ENCODE data around the gene OSBPL7.
"Not testable (repeated sequence)": the region's sequence is repeated elsewhere in the genome, so short reads cannot be mapped to it uniquely, and the experiment has no call there.

Gene OSBPL7

GRCh38 chr17:47789611-47790561 lies 31.7 kb downstream of the OSBPL7 start:
- Histone ChIP-seq H3K27ac (ENCODE audit: low read depth, low read length, severe bottlenecking) (no peak overlapping the region), H3K36me3 (ENCODE audit: control insufficient read depth, insufficient read depth, low read length) (no peaks in the 10 kb centered on the region), H3K4me1 (ENCODE audit: control insufficient read depth, insufficient read depth, low read length, poor library complexity, severe bottlenecking) (peaks cover 5% of the 10 kb centered on the region), H3K4me3 (ENCODE audit: extremely low read depth, insufficient read depth, low read length, poor library complexity, severe bottlenecking) (peak overlapping the region; percentile 33), H3K9me3 (ENCODE audit: control insufficient read depth, low read length) (no peaks in the 10 kb centered on the region)
- WGBS, 2 experiments (ENCODE audit: insufficient coverage in 2 of 2): 1 to 4% methylated on average over 55 to 59 of the region's 70 CpGs

- 30 to 38% methylated on average over 2 to 4 of the region's 5 CpGs for WGBS, 2 experiments (ENCODE audit: insufficient coverage in 2 of 2)
- no peak overlapping the region for H3K4me3 ChIP-seq (ENCODE audit: extremely low read depth, insufficient read depth, low read length, poor library complexity, severe bottlenecking)
- H3K9me3 ChIP-seq (ENCODE audit: control insufficient read depth, low read length): no peaks in the 10 kb centered on the region
- no peak overlapping the region for H3K27ac ChIP-seq (ENCODE audit: low read depth, low read length, severe bottlenecking)
- H3K4me1 ChIP-seq (ENCODE audit: control insufficient read depth, insufficient read depth, low read length, poor library complexity, severe bottlenecking): peaks cover 5% of the 10 kb centered on the region
- no peaks in the 10 kb centered on the region for H3K36me3 ChIP-seq (ENCODE audit: control insufficient read depth, insufficient read depth, low read length)
Measured at GRCh38 chr17:47785538-47786123, 36.0 kb downstream of the OSBPL7 start.

- 61 to 90% methylated on average over 2 to 3 of the region's 5 CpGs for WGBS, 2 experiments (ENCODE audit: insufficient coverage in 2 of 2)
- H3K4me1 ChIP-seq (ENCODE audit: control insufficient read depth, insufficient read depth, low read length, poor library complexity, severe bottlenecking): no peaks in the 10 kb centered on the region
Measured at GRCh38 chr17:47781397-47781796, 40.2 kb downstream of the OSBPL7 start.

GRCh38 chr17:47778184-47778635 lies 43.4 kb downstream of the OSBPL7 start:
- H3K27ac ChIP-seq (ENCODE audit: low read depth, low read length, severe bottlenecking): no peak overlapping the region
- H3K4me3 ChIP-seq (ENCODE audit: extremely low read depth, insufficient read depth, low read length, poor library complexity, severe bottlenecking): no peak overlapping the region
- no peaks in the 10 kb centered on the region for H3K4me1 ChIP-seq (ENCODE audit: control insufficient read depth, insufficient read depth, low read length, poor library complexity, severe bottlenecking)
- WGBS, 2 experiments (ENCODE audit: insufficient coverage in 2 of 2): 82 to 94% methylated on average over 25 to 40 of the region's 45 CpGs
- H3K36me3 ChIP-seq (ENCODE audit: control insufficient read depth, insufficient read depth, low read length): no peaks in the 10 kb centered on the region
- H3K9me3 ChIP-seq (ENCODE audit: control insufficient read depth, low read length): no peaks in the 10 kb centered on the region

More at GRCh38 chr17:47781397-47781796, 40.2 kb downstream of the OSBPL7 start:
- H3K36me3 ChIP-seq (ENCODE audit: control insufficient read depth, insufficient read depth, low read length): no peaks in the 10 kb centered on the region
- H3K27ac ChIP-seq (ENCODE audit: low read depth, low read length, severe bottlenecking): no peak overlapping the region
- no peaks in the 10 kb centered on the region for H3K9me3 ChIP-seq (ENCODE audit: control insufficient read depth, low read length)
- H3K4me3 ChIP-seq (ENCODE audit: extremely low read depth, insufficient read depth, low read length, poor library complexity, severe bottlenecking): no peak overlapping the region

GRCh38 chr17:47776330-47777197 lies 45.0 kb downstream of the OSBPL7 start:
- H3K9me3 ChIP-seq (ENCODE audit: control insufficient read depth, low read length): no peaks in the 10 kb centered on the region
- H3K36me3 ChIP-seq (ENCODE audit: control insufficient read depth, insufficient read depth, low read length): no peaks in the 10 kb centered on the region
- H3K4me1 ChIP-seq (ENCODE audit: control insufficient read depth, insufficient read depth, low read length, poor library complexity, severe bottlenecking): no peaks in the 10 kb centered on the region
- 20 to 25% methylated on average over 3 to 5 of the region's 14 CpGs for WGBS, 2 experiments (ENCODE audit: insufficient coverage in 2 of 2)
- H3K27ac ChIP-seq (ENCODE audit: low read depth, low read length, severe bottlenecking): no peak overlapping the region
- H3K4me3 ChIP-seq (ENCODE audit: extremely low read depth, insufficient read depth, low read length, poor library complexity, severe bottlenecking): no peak overlapping the region

- Histone ChIP-seq H3K27ac (ENCODE audit: low read depth, low read length, severe bottlenecking) (no peak overlapping the region), H3K4me3 (ENCODE audit: extremely low read depth, insufficient read depth, low read length, poor library complexity, severe bottlenecking) (no peak overlapping the region), H3K36me3 (ENCODE audit: control insufficient read depth, insufficient read depth, low read length) (no peaks in the 10 kb centered on the region), H3K9me3 (ENCODE audit: control insufficient read depth, low read length) (no peaks in the 10 kb centered on the region), H3K4me1 (ENCODE audit: control insufficient read depth, insufficient read depth, low read length, poor library complexity, severe bottlenecking) (no peaks in the 10 kb centered on the region)
- 78 to 85% methylated on average over 1 of the region's 1 CpG for WGBS, 2 experiments (ENCODE audit: insufficient coverage in 2 of 2)
Measured at GRCh38 chr17:47774987-47775580, 46.5 kb downstream of the OSBPL7 start.

GRCh38 chr17:47774331-47774730 lies 47.3 kb downstream of the OSBPL7 start:
- 43 to 55% methylated on average over 3 to 4 of the region's 4 CpGs for WGBS, 2 experiments (ENCODE audit: insufficient coverage in 2 of 2)
- Histone ChIP-seq H3K4me1 (ENCODE audit: control insufficient read depth, insufficient read depth, low read length, poor library complexity, severe bottlenecking) (no peaks in the 10 kb centered on the region), H3K36me3 (ENCODE audit: control insufficient read depth, insufficient read depth, low read length) (no peaks in the 10 kb centered on the region), H3K4me3 (ENCODE audit: extremely low read depth, insufficient read depth, low read length, poor library complexity, severe bottlenecking) (no peak overlapping the region), H3K27ac (ENCODE audit: low read depth, low read length, severe bottlenecking) (no peak overlapping the region), H3K9me3 (ENCODE audit: control insufficient read depth, low read length) (no peaks in the 10 kb centered on the region)

- not testable (repeated sequence) for H3K4me1 ChIP-seq (ENCODE audit: control insufficient read depth, insufficient read depth, low read length, poor library complexity, severe bottlenecking); H3K27ac ChIP-seq (ENCODE audit: low read depth, low read length, severe bottlenecking); H3K9me3 ChIP-seq (ENCODE audit: control insufficient read depth, low read length); H3K4me3 ChIP-seq (ENCODE audit: extremely low read depth, insufficient read depth, low read length, poor library complexity, severe bottlenecking); H3K36me3 ChIP-seq (ENCODE audit: control insufficient read depth, insufficient read depth, low read length)
- WGBS, 2 experiments (ENCODE audit: insufficient coverage in 2 of 2): 75 to 86% methylated on average over 5 to 7 of the region's 9 CpGs
Measured at GRCh38 chr17:47773649-47774048, 47.9 kb downstream of the OSBPL7 start.

GRCh38 chr17:47763913-47764582 lies 57.5 kb downstream of the OSBPL7 start:
- H3K9me3 ChIP-seq (ENCODE audit: control insufficient read depth, low read length): peaks cover 1% of the 10 kb centered on the region
- no peak overlapping the region for H3K4me3 ChIP-seq (ENCODE audit: extremely low read depth, insufficient read depth, low read length, poor library complexity, severe bottlenecking)
- 80% methylated on average over 1 of the region's 3 CpGs; no CpG with 5 or more reads in 1 of the 2 experiments for WGBS, 2 experiments (ENCODE audit: insufficient coverage in 2 of 2)

GRCh38 chr17:47762728-47763127 lies 58.9 kb downstream of the OSBPL7 start:
- Histone ChIP-seq H3K4me1 (ENCODE audit: control insufficient read depth, insufficient read depth, low read length, poor library complexity, severe bottlenecking) (no peaks in the 10 kb centered on the region), H3K36me3 (ENCODE audit: control insufficient read depth, insufficient read depth, low read length) (no peaks in the 10 kb centered on the region), H3K9me3 (ENCODE audit: control insufficient read depth, low read length) (no peaks in the 10 kb centered on the region), H3K4me3 (ENCODE audit: extremely low read depth, insufficient read depth, low read length, poor library complexity, severe bottlenecking) (no peak overlapping the region), H3K27ac (ENCODE audit: low read depth, low read length, severe bottlenecking) (no peak overlapping the region)
- 76 to 82% methylated on average over 2 of the region's 2 CpGs for WGBS, 2 experiments (ENCODE audit: insufficient coverage in 2 of 2)

More at GRCh38 chr17:47763913-47764582, 57.5 kb downstream of the OSBPL7 start:
- Histone ChIP-seq H3K36me3 (ENCODE audit: control insufficient read depth, insufficient read depth, low read length) (no peaks in the 10 kb centered on the region), H3K4me1 (ENCODE audit: control insufficient read depth, insufficient read depth, low read length, poor library complexity, severe bottlenecking) (no peaks in the 10 kb centered on the region), H3K27ac (ENCODE audit: low read depth, low read length, severe bottlenecking) (no peak overlapping the region)

All from mesodermal cell (in vitro differentiated cells).